ENCODE results near the gene STXBP6.

STXBP6 gene

GRCh38 chr14:24960816-24961215, 89.1 kb downstream of the STXBP6 start:
- H3K4me3 ChIP-seq (ENCODE audit: low read depth, low read length), result no peak overlapping the region
- no peak for TF ChIP-seq CTCF (conservative IDR thresholded peaks at IDR 0.05; ENCODE audit: low read depth, low read length)
- peak; percentile 33 for DNase-seq (ENCODE audit: low read depth)

- TF ChIP-seq CTCF (conservative IDR thresholded peaks at IDR 0.05; ENCODE audit: low read depth, low read length), result no peak
- H3K4me3 ChIP-seq (ENCODE audit: low read depth, low read length), result no peak overlapping the region
- no peak for DNase-seq (ENCODE audit: low read depth)
Measured at GRCh38 chr14:24959791-24960331, 90.1 kb downstream of the STXBP6 start.

- no peak overlapping the region for H3K4me3 ChIP-seq (ENCODE audit: low read depth, low read length)
- no peak for DNase-seq (ENCODE audit: low read depth)
- TF ChIP-seq CTCF (conservative IDR thresholded peaks at IDR 0.05; ENCODE audit: low read depth, low read length), result no peak
Measured at GRCh38 chr14:24958271-24958670, 91.7 kb downstream of the STXBP6 start.

- no peak for DNase-seq (ENCODE audit: low read depth)
- TF ChIP-seq CTCF (conservative IDR thresholded peaks at IDR 0.05; ENCODE audit: low read depth, low read length), result no peak
- H3K4me3 ChIP-seq (ENCODE audit: low read depth, low read length), result no peak overlapping the region
Measured at GRCh38 chr14:24957814-24958213, 92.1 kb downstream of the STXBP6 start.

GRCh38 chr14:24956104-24956503, 93.8 kb downstream of the STXBP6 start:
- no peak for TF ChIP-seq CTCF (conservative IDR thresholded peaks at IDR 0.05; ENCODE audit: low read depth, low read length)
- H3K4me3 ChIP-seq (ENCODE audit: low read depth, low read length), result no peak overlapping the region
- DNase-seq (ENCODE audit: low read depth), result no peak

- TF ChIP-seq CTCF (conservative IDR thresholded peaks at IDR 0.05; ENCODE audit: low read depth, low read length), result no peak
- no peak for DNase-seq (ENCODE audit: low read depth)
- no peak overlapping the region for H3K4me3 ChIP-seq (ENCODE audit: low read depth, low read length)
Measured at GRCh38 chr14:24954700-24955037, 95.3 kb downstream of the STXBP6 start.

- no peak for TF ChIP-seq CTCF (conservative IDR thresholded peaks at IDR 0.05; ENCODE audit: low read depth, low read length)
- no peak overlapping the region for H3K4me3 ChIP-seq (ENCODE audit: low read depth, low read length)
- no peak for DNase-seq (ENCODE audit: low read depth)
Measured at GRCh38 chr14:24954037-24954699, 95.8 kb downstream of the STXBP6 start.
